ENCODE results near the gene RNF41. TPM values are rescaled to one million over a fixed set of nuclear protein-coding genes. Genes with fewer than 3 reads are reported as not detected.

Gene RNF41
- polyA plus RNA-seq, 1 of the 3 experiments (the other 2 are of a cell fraction): 127 TPM

- Histone ChIP-seq H3K4me3 (ENCODE audit: low read depth in 2 of 2, low read length in 1 of 2) (peak overlapping the region; percentile 82 to 87), H3K27me3 (ENCODE audit: insufficient read depth) (no peaks in the 10 kb centered on the region), H3K9me3 (no peaks in the 10 kb centered on the region), H2AFZ (ENCODE audit: low read depth) (no peak overlapping the region), H3K4me1 (ENCODE audit: control insufficient read depth in 1 of 2, insufficient read depth in 2 of 2, low read depth in 1 of 2, low read length in 1 of 2) (peaks cover 23 to 32% of the 10 kb centered on the region in 2 experiments; a peak in 3 of 4 replicates), H3K36me3 (replicated peaks in 1 of 2; ENCODE audit: control insufficient read depth in 1 of 2, insufficient read depth in 2 of 2, low read length in 1 of 2) (peaks cover 52 to 54% of the 10 kb centered on the region in 2 experiments), H3F3A (replicated peaks; ENCODE audit: insufficient read depth) (peaks cover 55% of the 10 kb centered on the region), H3K4me2 (peak overlapping the region; percentile 97), H4K20me1 (ENCODE audit: insufficient read depth) (peaks cover 42% of the 10 kb centered on the region), H3K27ac (ENCODE audit: low read depth in 2 of 2, low read length in 1 of 2) (peak overlapping the region; percentile 82 to 89), H3K9me2 (no peaks in the 10 kb centered on the region), H3K9ac (peak overlapping the region; percentile 94), H3K79me2 (ENCODE audit: insufficient read depth) (peaks cover 59% of the 10 kb centered on the region)
- ChIA-PET CTCF (interaction anchor here (0.6 to 3.6 kb wide), 5 partner anchors 10 to 64 kb away, joined by 3 to 14 read pairs (median 11); partner anchors contain the start of genes ESYT1, SMARCC2 and ZC3H10), POLR2A (interaction anchor here (1.0 to 2.5 kb wide), 8 partner anchors 9 to 41 kb away, joined by 3 to 19 read pairs (median 5); partner anchors contain the start of genes ESYT1, SMARCC2 and ZC3H10)
- DNase-seq: peak; percentile 56
- 6% methylated on average over 6 of the region's 6 CpGs for WGBS (ENCODE audit: low lambda C conversion rate)
- TF ChIP-seq TEAD4 (IDR thresholded peaks at IDR 0.05; ENCODE audit: borderline replicate concordance, insufficient read depth) (no peak), GATA2 (CRISPR knock-in tag; IDR thresholded peaks at IDR 0.05) (no peak), POLR2AphosphoS5 (IDR thresholded peaks at IDR 0.05; ENCODE audit: low read depth, low read length) (peak; percentile 63), CTCF (IDR thresholded peaks at IDR 0.05) (no peak), PBX3 (IDR thresholded peaks at IDR 0.05) (peak; percentile 58), USF1 (IDR thresholded peaks at IDR 0.05; ENCODE audit: borderline replicate concordance, low read depth) (no peak), CHD2 (IDR thresholded peaks at IDR 0.05; ENCODE audit: low read length, partially characterized antibody) (no peak), MEF2A (IDR thresholded peaks at IDR 0.05; ENCODE audit: borderline replicate concordance, low read depth) (no peak)
These were observed 62.7 kb downstream of the RNF41 start for GRCh38 chr12:56158926-56159461.

- Histone ChIP-seq H3K4me1 (ENCODE audit: control insufficient read depth in 1 of 2, insufficient read depth in 2 of 2, low read depth in 1 of 2, low read length in 1 of 2) (peaks cover 30 to 39% of the 10 kb centered on the region in 2 experiments; a peak in 3 of 4 replicates), H3K4me3 (ENCODE audit: low read depth in 2 of 2, low read length in 1 of 2) (peak within 1 kb of the TSS; percentile 82 to 87), H4K20me1 (ENCODE audit: insufficient read depth) (peaks cover 38% of the 10 kb centered on the region), H3K79me2 (ENCODE audit: insufficient read depth) (peaks cover 67% of the 10 kb centered on the region), H3K9ac (peak within 1 kb of the TSS; percentile 94), H3K27ac (ENCODE audit: low read depth in 2 of 2, low read length in 1 of 2) (peak within 1 kb of the TSS; percentile 82 to 89), H3K27me3 (ENCODE audit: insufficient read depth) (no peaks in the 10 kb centered on the region), H3K9me3 (no peaks in the 10 kb centered on the region), H3K4me2 (peak within 1 kb of the TSS; percentile 97), H3F3A (replicated peaks; ENCODE audit: insufficient read depth) (peaks cover 50% of the 10 kb centered on the region), H3K36me3 (replicated peaks in 1 of 2; ENCODE audit: control insufficient read depth in 1 of 2, insufficient read depth in 2 of 2, low read length in 1 of 2) (peaks cover 45 to 49% of the 10 kb centered on the region in 2 experiments), H3K9me2 (no peaks in the 10 kb centered on the region), H2AFZ (ENCODE audit: low read depth) (0 out of 2 replicates have a peak within 1 kb of the TSS, but pooled peaks have one; percentile 48)
- peak; percentile 90 for DNase-seq
- ChIA-PET CTCF (interaction anchor here (0.6 to 3.6 kb wide), 9 partner anchors 11 to 64 kb away, joined by 3 to 14 read pairs (median 3); partner anchors contain the start of genes ESYT1, SMARCC2 and ZC3H10), POLR2A (interaction anchor here (1.0 to 2.5 kb wide), 8 partner anchors 9 to 111 kb away, joined by 3 to 19 read pairs (median 5); partner anchors contain the start of genes ESYT1, SMARCC2 and ZC3H10)
- under 1% methylated on average over 28 of the region's 30 CpGs for WGBS (ENCODE audit: low lambda C conversion rate)
- no peak for TF ChIP-seq USF2 (IDR thresholded peaks at IDR 0.05; ENCODE audit: borderline replicate concordance, low read depth, low read length)
- peak; percentile 72 for TF ChIP-seq JUND (IDR thresholded peaks at IDR 0.05)
- peak; percentile 87 for TF ChIP-seq RFX5 (IDR thresholded peaks at IDR 0.05; ENCODE audit: low read length)
- TF ChIP-seq USF1 (IDR thresholded peaks at IDR 0.05; ENCODE audit: borderline replicate concordance, low read depth): no peak
- TF ChIP-seq PBX3 (IDR thresholded peaks at IDR 0.05): peak; percentile 61
- no peak for TF ChIP-seq GATA2 (CRISPR knock-in tag; IDR thresholded peaks at IDR 0.05)
- peak; percentile 93; the same call in 1 of the 2 replicates for TF ChIP-seq SIN3A (IDR thresholded peaks at IDR 0.05; ENCODE audit: borderline replicate concordance, low read depth, low read length)
These were observed 63.4 kb downstream of the RNF41 start, which contains the start of gene MYL6 for GRCh38 chr12:56158029-56158925. MYL6 (plus strand) TSS chr12:56158359; CDS start chr12:56158402, 43 bp downstream.
